GM12875 (cell line): ENCODE measurements around the gene MATK.

Experiments
- H3K4me3 ChIP-seq: one replicate; pipeline ENCODE4 v1.5.1; 2011; ENCODE audit warnings: low read depth, low read length, control low read depth
- CTCF ChIP-seq: IDR thresholded peaks from 2 replicates; pipeline ENCODE4 v1.5.1; 2011; ENCODE audit warnings: low read depth, mild to moderate bottlenecking, control low read depth, inconsistent platforms, low read length, moderate library complexity, borderline replicate concordance; ENCODE audit not compliant: insufficient read depth

Gene MATK

GRCh38 chr19:3808420-3809143, 22.4 kb upstream of the MATK start:
- no peak overlapping the region for H3K4me3 ChIP-seq
- no peak for TF ChIP-seq CTCF

GRCh38 chr19:3807574-3808354, 21.6 kb upstream of the MATK start:
- TF ChIP-seq CTCF, result no peak
- no peak overlapping the region for H3K4me3 ChIP-seq

- TF ChIP-seq CTCF, result no peak
- no peak overlapping the region for H3K4me3 ChIP-seq
These were observed 20.9 kb upstream of the MATK start for GRCh38 chr19:3807131-3807480.

GRCh38 chr19:3805859-3806258, 19.7 kb upstream of the MATK start:
- TF ChIP-seq CTCF, result no peak
- H3K4me3 ChIP-seq, result no peak overlapping the region

- no peak overlapping the region for H3K4me3 ChIP-seq
- TF ChIP-seq CTCF, result no peak
These were observed 18.2 kb upstream of the MATK start for GRCh38 chr19:3804429-3804828.

- no peak for TF ChIP-seq CTCF
- no peak overlapping the region for H3K4me3 ChIP-seq
These were observed 17.8 kb upstream of the MATK start for GRCh38 chr19:3803986-3804385.

GRCh38 chr19:3803114-3803888, 17.1 kb upstream of the MATK start:
- no peak overlapping the region for H3K4me3 ChIP-seq
- TF ChIP-seq CTCF, result no peak
